HEK293 (cell line): ENCODE results near the gene EPG5.

Experiments
- CTCF ChIA-PET: fragments of 350-600 bp; formaldehyde crosslinking; extraction: SDS; loops from one replicate; lab custom pipeline; 2021; ENCODE audit warnings: antibody characterized with exemption; lab: Yijun Ruan, JAX
- POLR2A ChIA-PET: fragments of 300-600 bp; formaldehyde crosslinking; extraction: SDS; loops from one replicate; lab custom pipeline; 2020; ENCODE audit warnings: antibody characterized with exemption, inconsistent platforms; lab: Yijun Ruan, JAX
- H3K27ac ChIP-seq: fragments of 200-500 bp; sonication (Bioruptor generic); 2 replicates; pipeline ENCODE4 v1.5.1; 2014; ENCODE audit warnings: low read depth, low read length, control low read depth, inconsistent platforms; ENCODE audit errors: extremely low read depth
- H3K36me3 ChIP-seq, 2 experiments: fragments of 200-500 bp in 1 of 2; sonication (Bioruptor generic) in 1 of 2; 1 replicate in 1 of 2; 2 replicates in 1 of 2; pipeline ENCODE4 v1.5.1; 2014 to 2017; ENCODE audit warnings: inconsistent platforms in 2 of 2, low read length in 2 of 2; ENCODE audit not compliant: control insufficient read depth in 2 of 2, insufficient read depth in 1 of 2
- H3K4me1 ChIP-seq: fragments of 200-500 bp; sonication (Bioruptor generic); 2 replicates; pipeline ENCODE4 v1.5.1; 2014; ENCODE audit warnings: mild to moderate bottlenecking, low read length, inconsistent platforms; ENCODE audit not compliant: control insufficient read depth, insufficient read depth
- H3K4me3 ChIP-seq: 2 replicates; pipeline ENCODE4 v1.5.1; 2011; ENCODE audit warnings: low read depth, mild to moderate bottlenecking, control low read depth, low read length, moderate library complexity
- H3K9me3 ChIP-seq: fragments of 200-500 bp; sonication (Bioruptor generic); 2 replicates; pipeline ENCODE4 v1.5.1; 2014; ENCODE audit warnings: low read depth, low read length, inconsistent platforms; ENCODE audit not compliant: control insufficient read depth, insufficient read depth
- HOXC10 ChIP-seq: sonication (generic); formaldehyde crosslinking; IDR thresholded peaks from 2 replicates; pipeline ENCODE4 v1.8.1; 2023; ENCODE audit warnings: mild to moderate bottlenecking, missing genetic modification reagents
- KLF16 ChIP-seq: fragments of 450-650 bp; formaldehyde crosslinking; IDR thresholded peaks from 2 replicates; pipeline ENCODE4 v1.5.1; 2017; ENCODE audit warnings: missing biosample characterization, missing genetic modification characterization
- PATZ1 ChIP-seq: fragments of 450-650 bp; formaldehyde crosslinking; IDR thresholded peaks from 2 replicates; pipeline ENCODE4 v1.5.1; 2016; ENCODE audit warnings: missing biosample characterization, missing genetic modification characterization
- PBX3 ChIP-seq: sonication (generic); formaldehyde crosslinking; IDR thresholded peaks from 2 replicates; pipeline ENCODE4 v1.8.1; 2022; ENCODE audit warnings: mild to moderate bottlenecking, moderate library complexity, missing genetic modification reagents
- PRDM10 ChIP-seq: fragments of 450-650 bp; formaldehyde crosslinking; IDR thresholded peaks from 2 replicates; pipeline ENCODE4 v1.5.1; 2016; ENCODE audit warnings: missing biosample characterization, missing genetic modification characterization
- SALL2 ChIP-seq: fragments of 450-650 bp; formaldehyde crosslinking; IDR thresholded peaks from 2 replicates; pipeline ENCODE4 v1.5.0; 2017; ENCODE audit warnings: missing biosample characterization, mild to moderate bottlenecking, missing genetic modification characterization, borderline replicate concordance
- TRIM28 ChIP-seq: IDR thresholded peaks from 2 replicates; pipeline ENCODE4 v1.6.1; 2011; ENCODE audit warnings: low read length, control low read depth, borderline replicate concordance
- WT1 ChIP-seq: fragments of 450-650 bp; formaldehyde crosslinking; IDR thresholded peaks from 2 replicates; pipeline ENCODE4 v1.5.1; 2016; ENCODE audit warnings: missing biosample characterization, missing genetic modification characterization
- ZBTB26 ChIP-seq: fragments of 450-650 bp; formaldehyde crosslinking; optimal IDR thresholded peaks from 2 replicates; pipeline ENCODE3; 2016; ENCODE audit warnings: missing biosample characterization, mild to moderate bottlenecking, missing genetic modification characterization
- ZNF10 ChIP-seq: fragments of 450-650 bp; formaldehyde crosslinking; IDR thresholded peaks from 2 replicates; pipeline ENCODE4 v1.5.1; 2017; ENCODE audit warnings: missing biosample characterization, missing genetic modification characterization
- ZNF239 ChIP-seq: fragments of 450-650 bp; formaldehyde crosslinking; IDR thresholded peaks from 2 replicates; pipeline ENCODE4 v1.5.1; 2016; ENCODE audit warnings: missing biosample characterization, missing genetic modification characterization
- ZNF24 ChIP-seq: fragments of 450-650 bp; formaldehyde crosslinking; IDR thresholded peaks from 2 replicates; pipeline ENCODE4 v1.5.1; 2016; ENCODE audit warnings: missing biosample characterization, missing genetic modification characterization
- ZNF274 ChIP-seq, 2 experiments: fragments of 200-500 bp in 1 of 2; fragments of 450-650 bp in 1 of 2; sonication (Bioruptor generic) in 1 of 2; formaldehyde crosslinking in 1 of 2; IDR thresholded peaks; 2 replicates each; pipeline versions ENCODE4 v1.5.1 to v1.6.1; 2014 to 2016; ENCODE audit warnings: borderline replicate concordance in 1 of 2, inconsistent platforms in 1 of 2, low read length in 1 of 2, missing biosample characterization in 1 of 2, missing genetic modification characterization in 1 of 2
- ZNF311 ChIP-seq: fragments of 450-650 bp; formaldehyde crosslinking; IDR thresholded peaks from 2 replicates; pipeline ENCODE4 v1.5.1; 2017; ENCODE audit warnings: missing biosample characterization, missing genetic modification characterization, borderline replicate concordance
- ZNF488 ChIP-seq: fragments of 450-650 bp; formaldehyde crosslinking; IDR thresholded peaks from 2 replicates; pipeline ENCODE4 v1.5.1; 2016; ENCODE audit warnings: missing biosample characterization, missing genetic modification characterization
- ZNF548 ChIP-seq: fragments of 450-650 bp; formaldehyde crosslinking; IDR thresholded peaks from 2 replicates; pipeline ENCODE4 v1.5.1; 2016; ENCODE audit warnings: missing biosample characterization, missing genetic modification characterization
- ZNF558 ChIP-seq: fragments of 450-650 bp; formaldehyde crosslinking; IDR thresholded peaks from 2 replicates; pipeline ENCODE4 v1.5.1; 2016; ENCODE audit warnings: missing biosample characterization, missing genetic modification characterization
- ZNF654 ChIP-seq: fragments of 450-650 bp; formaldehyde crosslinking; IDR thresholded peaks from 2 replicates; pipeline ENCODE4 v1.5.1; 2016; ENCODE audit warnings: low read depth, missing biosample characterization, missing genetic modification characterization
- ZSCAN30 ChIP-seq: fragments of 450-650 bp; IDR thresholded peaks from 2 replicates; pipeline ENCODE4 v1.5.1; 2018; ENCODE audit warnings: missing biosample characterization, mild to moderate bottlenecking, missing genetic modification characterization, moderate library complexity

The EPG5 gene

GRCh38 chr18:45874491-45875184 is 92.5 kb downstream of the EPG5 start:
- CTCF ChIA-PET = interaction anchor here (0.6 to 0.7 kb wide), 2 partner anchors 208 to 407 kb away, joined by 3 to 4 read pairs; no protein-coding TSS in a partner anchor
- Histone ChIP-seq H3K36me3 (peaks cover 28 to 39% of the 10 kb centered on the region in 2 experiments), H3K4me3 (no peak overlapping the region), H3K9me3 (no peaks in the 10 kb centered on the region; the same call in 1 of the 2 replicates), H3K4me1 (no peaks in the 10 kb centered on the region), H3K27ac (no peak overlapping the region)
- POLR2A ChIA-PET = no interaction called here
- TF ChIP-seq HOXC10 (CRISPR knock-in tag) (no peak), PATZ1 (no peak), ZNF488 (tag by site-specific recombination) (no peak), SALL2 (tag by site-specific recombination) (no peak), TRIM28 (no peak)

GRCh38 chr18:45871431-45872084 is 95.6 kb downstream of the EPG5 start:
- H3K27ac ChIP-seq = no peak overlapping the region
- H3K9me3 ChIP-seq = no peaks in the 10 kb centered on the region; the same call in 1 of the 2 replicates
- no peaks in the 10 kb centered on the region for H3K4me1 ChIP-seq
- ChIA-PET CTCF (interaction anchor here (0.7 kb wide), 1 partner anchor 9 kb away, joined by 3 read pairs; no protein-coding TSS in a partner anchor), POLR2A (no interaction called here)
- no peak overlapping the region for H3K4me3 ChIP-seq
- TF ChIP-seq ZBTB26 (tag by site-specific recombination) (no peak), ZSCAN30 (tag by site-specific recombination) (no peak), ZNF558 (tag by site-specific recombination) (no peak), ZNF488 (tag by site-specific recombination) (no peak), ZNF548 (tag by site-specific recombination) (no peak), ZNF239 (tag by site-specific recombination) (no peak), ZNF654 (tag by site-specific recombination) (no peak), KLF16 (no peak), ZNF274 (IDR thresholded peaks at IDR 0.05; ENCODE audit: low read length) (no peak), ZNF274 (tag by site-specific recombination; IDR thresholded peaks at IDR 0.05; ENCODE audit: borderline replicate concordance) (no peak)
- H3K36me3 ChIP-seq = peaks cover 26 to 36% of the 10 kb centered on the region in 2 experiments

GRCh38 chr18:45870419-45870818 is 96.7 kb downstream of the EPG5 start:
- Histone ChIP-seq H3K4me3 (no peak overlapping the region), H3K27ac (no peak overlapping the region), H3K36me3 (peaks cover 19 to 43% of the 10 kb centered on the region in 2 experiments), H3K9me3 (no peaks in the 10 kb centered on the region; the same call in 1 of the 2 replicates), H3K4me1 (no peaks in the 10 kb centered on the region)
- CTCF ChIA-PET = interaction anchor here (0.7 to 6.7 kb wide), 3 partner anchors 9 to 204 kb away, joined by 3 to 70 read pairs (median 3); no protein-coding TSS in a partner anchor
- POLR2A ChIA-PET = no interaction called here
- TF ChIP-seq ZNF24 = no peak
- TF ChIP-seq ZNF311 = no peak
- TF ChIP-seq WT1 = no peak
- TF ChIP-seq ZNF10 (tag by site-specific recombination) = no peak
- no peak for TF ChIP-seq PRDM10 (tag by site-specific recombination)
- TF ChIP-seq PBX3 (CRISPR knock-in tag) = no peak
